ENCODE measurements around the gene VASP. TPM values are rescaled to one million over a fixed set of nuclear protein-coding genes. Genes with fewer than 3 reads are reported as not detected.

The VASP gene
- total and polyA plus RNA-seq, 2 of the 13 experiments (the other 11 are each of a cell fraction or from before 2014, with no cell fraction given): 41.8 to 67.1 TPM

DNA sequence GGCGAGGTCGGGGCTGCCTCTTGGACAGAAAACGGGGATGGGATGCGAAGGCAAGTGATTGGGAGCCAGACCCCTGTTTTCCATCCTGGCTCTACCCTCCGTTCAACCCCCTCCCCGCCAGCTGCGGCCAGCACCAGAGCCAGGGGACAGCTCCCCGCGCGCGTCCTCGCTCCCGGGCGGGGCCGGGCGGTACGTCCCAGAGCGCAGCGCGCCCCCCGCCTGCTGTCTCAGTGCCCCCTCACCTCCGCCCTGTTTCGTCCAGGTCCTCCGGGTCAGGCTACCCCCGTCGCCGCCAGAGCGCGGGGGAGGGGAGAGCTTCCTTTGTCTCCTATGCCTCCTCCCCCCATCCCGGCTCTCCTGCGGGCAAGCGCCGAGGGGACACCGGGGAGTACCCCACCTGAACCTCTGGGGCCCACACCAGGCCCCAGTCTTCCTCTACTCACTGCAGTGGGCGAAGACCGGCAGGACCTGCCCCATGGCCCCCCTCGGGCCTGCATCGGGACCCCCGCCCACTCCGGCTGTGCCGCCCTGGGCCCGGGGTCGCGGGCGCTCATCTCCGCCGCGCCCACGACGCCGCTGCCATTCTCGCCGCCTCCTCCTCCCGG lies 10.8 kb upstream of the VASP start (continued):
- TF ChIP-seq, protein P1, sequence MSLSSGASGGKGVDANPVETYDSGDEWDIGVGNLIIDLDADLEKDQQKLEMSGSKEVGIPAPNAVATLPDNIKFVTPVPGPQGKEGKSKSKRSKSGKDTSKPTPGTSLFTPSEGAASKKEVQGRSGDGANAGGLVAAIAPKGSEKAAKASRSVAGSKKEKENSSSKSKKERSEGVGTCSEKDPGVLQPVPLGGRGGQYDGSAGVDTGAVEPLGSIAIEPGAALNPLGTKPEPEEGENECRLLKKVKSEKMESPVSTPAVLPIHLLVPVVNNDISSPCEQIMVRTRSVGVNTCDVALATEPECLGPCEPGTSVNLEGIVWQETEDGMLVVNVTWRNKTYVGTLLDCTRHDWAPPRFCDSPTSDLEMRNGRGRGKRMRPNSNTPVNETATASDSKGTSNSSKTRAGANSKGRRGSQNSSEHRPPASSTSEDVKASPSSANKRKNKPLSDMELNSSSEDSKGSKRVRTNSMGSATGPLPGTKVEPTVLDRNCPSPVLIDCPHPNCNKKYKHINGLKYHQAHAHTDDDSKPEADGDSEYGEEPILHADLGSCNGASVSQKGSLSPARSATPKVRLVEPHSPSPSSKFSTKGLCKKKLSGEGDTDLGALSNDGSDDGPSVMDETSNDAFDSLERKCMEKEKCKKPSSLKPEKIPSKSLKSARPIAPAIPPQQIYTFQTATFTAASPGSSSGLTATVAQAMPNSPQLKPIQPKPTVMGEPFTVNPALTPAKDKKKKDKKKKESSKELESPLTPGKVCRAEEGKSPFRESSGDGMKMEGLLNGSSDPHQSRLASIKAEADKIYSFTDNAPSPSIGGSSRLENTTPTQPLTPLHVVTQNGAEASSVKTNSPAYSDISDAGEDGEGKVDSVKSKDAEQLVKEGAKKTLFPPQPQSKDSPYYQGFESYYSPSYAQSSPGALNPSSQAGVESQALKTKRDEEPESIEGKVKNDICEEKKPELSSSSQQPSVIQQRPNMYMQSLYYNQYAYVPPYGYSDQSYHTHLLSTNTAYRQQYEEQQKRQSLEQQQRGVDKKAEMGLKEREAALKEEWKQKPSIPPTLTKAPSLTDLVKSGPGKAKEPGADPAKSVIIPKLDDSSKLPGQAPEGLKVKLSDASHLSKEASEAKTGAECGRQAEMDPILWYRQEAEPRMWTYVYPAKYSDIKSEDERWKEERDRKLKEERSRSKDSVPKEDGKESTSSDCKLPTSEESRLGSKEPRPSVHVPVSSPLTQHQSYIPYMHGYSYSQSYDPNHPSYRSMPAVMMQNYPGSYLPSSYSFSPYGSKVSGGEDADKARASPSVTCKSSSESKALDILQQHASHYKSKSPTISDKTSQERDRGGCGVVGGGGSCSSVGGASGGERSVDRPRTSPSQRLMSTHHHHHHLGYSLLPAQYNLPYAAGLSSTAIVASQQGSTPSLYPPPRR (CRISPR knock-in tag; IDR thresholded peaks at IDR 0.05; ENCODE audit: borderline replicate concordance): 0 out of 2 replicates have a peak, but pooled peaks have one; percentile 26
- TF ChIP-seq TMF1 (CRISPR knock-in tag; IDR thresholded peaks at IDR 0.05; ENCODE audit: low read depth) (peak; percentile 80; the same call in 1 of the 2 replicates), MTA1 (CRISPR knock-in tag; IDR thresholded peaks at IDR 0.05; ENCODE audit: borderline replicate concordance) (no peak), ZNF225 (CRISPR knock-in tag; IDR thresholded peaks at IDR 0.05) (0 out of 2 replicates have a peak, but pooled peaks have one; percentile 66), RXRA (CRISPR knock-in tag; IDR thresholded peaks at IDR 0.05) (peak; percentile 74), ZNF776 (CRISPR knock-in tag; IDR thresholded peaks at IDR 0.05) (peak; percentile 73; the same call in 1 of the 2 replicates), ZNF121 (CRISPR knock-in tag; IDR thresholded peaks at IDR 0.05) (0 out of 2 replicates have a peak, but pooled peaks have one; percentile 19), SALL1 (CRISPR knock-in tag; IDR thresholded peaks at IDR 0.05) (peak; percentile 82), SOX6 (IDR thresholded peaks at IDR 0.05) (no peak), SOX6 (CRISPR knock-in tag; IDR thresholded peaks at IDR 0.05) (peak; percentile 35; the same call in 1 of the 2 replicates), ZSCAN20 (CRISPR knock-in tag; IDR thresholded peaks at IDR 0.05; ENCODE audit: borderline replicate concordance) (peak; percentile 69; the same call in 1 of the 2 replicates), GATAD2A (CRISPR knock-in tag; IDR thresholded peaks at IDR 0.05) (0 out of 2 replicates have a peak, but pooled peaks have one; percentile 29), ZNF292 (CRISPR knock-in tag; IDR thresholded peaks at IDR 0.05; ENCODE audit: borderline replicate concordance, low read depth) (no peak), ZFY (CRISPR knock-in tag; IDR thresholded peaks at IDR 0.05) (no peak), SIN3B (IDR thresholded peaks at IDR 0.05; ENCODE audit: low read length) (no peak), PAX8 (CRISPR knock-in tag; IDR thresholded peaks at IDR 0.05; ENCODE audit: borderline replicate concordance) (no peak), ZNF724P (CRISPR knock-in tag; IDR thresholded peaks at IDR 0.05; ENCODE audit: borderline replicate concordance) (peak; percentile 74; the same call in 1 of the 2 replicates), ZNF652 (CRISPR knock-in tag; IDR thresholded peaks at IDR 0.05; ENCODE audit: borderline replicate concordance, low read depth) (no peak)
- TF ChIP-seq, protein P2, sequence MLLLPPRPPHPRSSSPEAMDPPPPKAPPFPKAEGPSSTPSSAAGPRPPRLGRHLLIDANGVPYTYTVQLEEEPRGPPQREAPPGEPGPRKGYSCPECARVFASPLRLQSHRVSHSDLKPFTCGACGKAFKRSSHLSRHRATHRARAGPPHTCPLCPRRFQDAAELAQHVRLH (CRISPR knock-in tag; IDR thresholded peaks at IDR 0.05; ENCODE audit: borderline replicate concordance, low read depth): peak; percentile 80; the same call in 1 of the 2 replicates
- TF ChIP-seq, protein P3, sequence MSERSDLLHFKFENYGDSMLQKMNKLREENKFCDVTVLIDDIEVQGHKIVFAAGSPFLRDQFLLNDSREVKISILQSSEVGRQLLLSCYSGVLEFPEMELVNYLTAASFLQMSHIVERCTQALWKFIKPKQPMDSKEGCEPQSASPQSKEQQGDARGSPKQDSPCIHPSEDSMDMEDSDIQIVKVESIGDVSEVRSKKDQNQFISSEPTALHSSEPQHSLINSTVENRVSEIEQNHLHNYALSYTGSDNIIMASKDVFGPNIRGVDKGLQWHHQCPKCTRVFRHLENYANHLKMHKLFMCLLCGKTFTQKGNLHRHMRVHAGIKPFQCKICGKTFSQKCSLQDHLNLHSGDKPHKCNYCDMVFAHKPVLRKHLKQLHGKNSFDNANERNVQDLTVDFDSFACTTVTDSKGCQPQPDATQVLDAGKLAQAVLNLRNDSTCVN (CRISPR knock-in tag; IDR thresholded peaks at IDR 0.05; ENCODE audit: borderline replicate concordance): peak; percentile 77
- TF ChIP-seq, protein P4, sequence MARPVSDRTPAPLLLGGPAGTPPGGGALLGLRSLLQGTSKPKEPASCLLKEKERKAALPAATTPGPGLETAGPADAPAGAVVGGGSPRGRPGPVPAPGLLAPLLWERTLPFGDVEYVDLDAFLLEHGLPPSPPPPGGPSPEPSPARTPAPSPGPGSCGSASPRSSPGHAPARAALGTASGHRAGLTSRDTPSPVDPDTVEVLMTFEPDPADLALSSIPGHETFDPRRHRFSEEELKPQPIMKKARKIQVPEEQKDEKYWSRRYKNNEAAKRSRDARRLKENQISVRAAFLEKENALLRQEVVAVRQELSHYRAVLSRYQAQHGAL (CRISPR knock-in tag; IDR thresholded peaks at IDR 0.05; ENCODE audit: not compliant biosample characterization): peak; percentile 57
